HEK293T (cell line): ENCODE measurements around the gene RFC3.

Experiments
- BHLHE40 ChIP-seq: fragments of 450-650 bp; IDR thresholded peaks from 2 replicates; pipeline ENCODE4 v1.6.1; 2016; ENCODE audit warnings: mild to moderate bottlenecking, moderate library complexity, borderline replicate concordance
- CTBP1 ChIP-seq: fragments of 450-650 bp; IDR thresholded peaks from 2 replicates; pipeline ENCODE4 v1.6.1; 2016; ENCODE audit warnings: borderline replicate concordance
- FOXA1 ChIP-seq: fragments of 450-650 bp; IDR thresholded peaks from 2 replicates; pipeline ENCODE4 v1.6.1; 2016; ENCODE audit warnings: mild to moderate bottlenecking
- FOXM1 ChIP-seq: fragments of 450-650 bp; IDR thresholded peaks from 2 replicates; pipeline ENCODE4 v1.6.1; 2017; ENCODE audit warnings: mild to moderate bottlenecking, borderline replicate concordance
- HDGF ChIP-seq: fragments of 450-650 bp; IDR thresholded peaks from 2 replicates; pipeline ENCODE4 v1.6.1; 2017; ENCODE audit warnings: antibody characterized with exemption, borderline replicate concordance
- L3MBTL2 ChIP-seq: fragments of 450-650 bp; conservative IDR thresholded peaks from 2 replicates; pipeline ENCODE4 v1.6.1; 2016; ENCODE audit warnings: mild to moderate bottlenecking
- SP1 ChIP-seq: fragments of 450-650 bp; IDR thresholded peaks from 2 replicates; pipeline ENCODE4 v1.6.1; 2017
- ZNF384 ChIP-seq: fragments of 450-650 bp; IDR thresholded peaks from 2 replicates; pipeline ENCODE4 v1.6.1; 2016

DNA sequence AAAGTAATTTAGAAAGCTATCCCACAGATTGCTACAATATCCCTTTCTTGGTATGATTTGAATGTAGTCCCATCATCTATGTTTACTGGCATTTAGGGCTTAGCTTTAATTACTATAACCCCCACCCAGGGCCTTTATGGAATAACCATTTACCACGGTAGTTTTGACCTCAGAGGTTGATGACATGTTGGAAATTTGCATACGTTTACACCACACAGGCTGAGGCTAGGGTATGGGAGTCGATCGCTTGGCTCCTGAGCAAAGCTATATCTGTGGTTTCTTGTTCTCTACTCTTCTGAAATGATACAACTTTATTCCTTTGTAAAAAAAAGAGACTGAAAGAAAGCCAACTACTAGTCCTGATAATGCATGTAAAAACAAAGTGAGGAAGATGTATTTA, 28.2 kb upstream of the RFC3 start:
- TF ChIP-seq SP1 (no peak), FOXA1 (no peak), BHLHE40 (no peak), CTBP1 (no peak), HDGF (no peak), FOXM1 (no peak), L3MBTL2 (no peak), ZNF384 (no peak)
